ENCODE measurements around the gene OR14C36. TPM values are rescaled to one million over a fixed set of nuclear protein-coding genes. Genes with fewer than 3 reads are reported as not detected.

The OR14C36 gene
- total and polyA plus RNA-seq, 2 donors (not counting 3 experiments of a cell fraction or from before 2014, with no cell fraction given) = not detected

GRCh38 chr1:248393050-248393449 is 44.5 kb downstream of the OR14C36 start:
- no peak overlapping the region for H3K9ac ChIP-seq (replicated peaks; ENCODE audit: extremely low read depth, insufficient read depth, low read length)
- DNase-seq (ENCODE audit: low read depth, low spot score) (no peak), FAIRE-seq (no peak)
- no peaks in the 10 kb centered on the region for H3K36me3 ChIP-seq (ENCODE audit: control insufficient read depth in 2 of 2, extremely low read depth in 1 of 2, insufficient read depth in 2 of 2, low read length in 2 of 2)
- BruUV-seq (replicated peaks) = no TSS peak
- TF ChIP-seq FOS (IDR thresholded peaks at IDR 0.05; ENCODE audit: borderline replicate concordance, insufficient read depth, low read length) (no peak), MAX (IDR thresholded peaks at IDR 0.05; ENCODE audit: insufficient read depth, insufficient read length) (no peak), POLR2A (IDR thresholded peaks at IDR 0.05; ENCODE audit: low read depth, low read length) (no peak), JUN (IDR thresholded peaks at IDR 0.05; ENCODE audit: borderline replicate concordance, insufficient read depth, insufficient read length, low read depth) (no peak), GATA2 (IDR thresholded peaks at IDR 0.05; ENCODE audit: insufficient read depth, insufficient read length, low read depth, low read length) (no peak), EZH2 (IDR thresholded peaks at IDR 0.05; ENCODE audit: borderline replicate concordance, low read depth, low read length, severe bottlenecking) (no peak), POLR2AphosphoS5 (IDR thresholded peaks at IDR 0.05; ENCODE audit: insufficient read depth, low read depth, low read length) (no peak), CTCF (IDR thresholded peaks at IDR 0.05; ENCODE audit: extremely low read depth in 1 of 2, insufficient read depth in 1 of 2, low read depth in 1 of 2, low read length in 2 of 2) (no peak), MYC (IDR thresholded peaks at IDR 0.05; ENCODE audit: low read depth, low read length) (no peak)
- no peak overlapping the region for H3K4me2 ChIP-seq (ENCODE audit: insufficient read depth, low read length)
- dilution Hi-C loops (cut with MboI; ENCODE audit: extremely low pct_ligation_motif_present, low sequenced_read_pairs) (no loop called here), intact Hi-C loops (cut with micrococcal nuclease) (no loop called here)
- POLR2A ChIA-PET = no interaction called here
- H3K4me1 ChIP-seq (ENCODE audit: control insufficient read depth, extremely low read depth, insufficient read depth, low read length) = no peaks in the 10 kb centered on the region
- H3K79me2 ChIP-seq (ENCODE audit: control insufficient read depth, insufficient read depth, low read length) = no peaks in the 10 kb centered on the region
- H4K20me1 ChIP-seq (replicated peaks; ENCODE audit: control insufficient read depth, extremely low read depth, insufficient read depth, low read length) = no peaks in the 10 kb centered on the region
- H3K27ac ChIP-seq (ENCODE audit: insufficient read depth, low read depth, low read length) = no peak overlapping the region
- H3K27me3 ChIP-seq (ENCODE audit: control insufficient read depth in 2 of 2, insufficient read depth in 2 of 2, low read length in 2 of 2) = no peaks in the 10 kb centered on the region
- no peak overlapping the region for H2AFZ ChIP-seq (ENCODE audit: low read depth, low read length)
- no peaks in the 10 kb centered on the region for H3K9me1 ChIP-seq (replicated peaks; ENCODE audit: control insufficient read depth, extremely low read depth, insufficient read depth, low read length)
- CTCF ChIA-PET = no interaction called here
- H3K9me3 ChIP-seq (replicated peaks; ENCODE audit: control insufficient read depth, insufficient read depth, low read length) = no peaks in the 10 kb centered on the region
- no peak overlapping the region for H3K4me3 ChIP-seq (replicated peaks in 1 of 3; ENCODE audit: insufficient read depth in 1 of 3, low read depth in 1 of 3, low read length in 3 of 3)

Other genes with a start within 250 kb of the OR14C36 start
- not detected in 2 replicates for gene OR2M5, start 203.6 kb upstream of the OR14C36 start, total RNA-seq
- gene OR2M5, start 203.6 kb upstream of the OR14C36 start, polyA plus RNA-seq = not detected in 2 replicates
- gene OR2M2, start 174.0 kb upstream of the OR14C36 start, total RNA-seq = not detected in 2 replicates
- not detected in 2 replicates for gene OR2M2, start 174.0 kb upstream of the OR14C36 start, polyA plus RNA-seq
- not detected in 2 replicates for gene OR2M3, start 151.5 kb upstream of the OR14C36 start, total RNA-seq
- not detected in 2 replicates for gene OR2M3, start 151.5 kb upstream of the OR14C36 start, polyA plus RNA-seq
- not detected in 2 replicates for gene OR2M4, start 117.4 kb upstream of the OR14C36 start, total RNA-seq
- not detected in 2 replicates for gene OR2M4, start 117.4 kb upstream of the OR14C36 start, polyA plus RNA-seq
- not detected in 2 replicates for gene OR2T33, start 70.8 kb upstream of the OR14C36 start, total RNA-seq
- not detected in 2 replicates for gene OR2T33, start 70.8 kb upstream of the OR14C36 start, polyA plus RNA-seq
- gene OR2T12, start 45.4 kb upstream of the OR14C36 start, total RNA-seq = not detected in 2 replicates
- gene OR2T12, start 45.4 kb upstream of the OR14C36 start, polyA plus RNA-seq = not detected in 2 replicates
- gene OR2M7, start 24.2 kb upstream of the OR14C36 start, total RNA-seq = not detected in 2 replicates
- gene OR2M7, start 24.2 kb upstream of the OR14C36 start, polyA plus RNA-seq = not detected in 2 replicates
- gene OR2T4, start 12.9 kb downstream of the OR14C36 start, total RNA-seq = not detected in 2 replicates
- gene OR2T4, start 12.9 kb downstream of the OR14C36 start, polyA plus RNA-seq = not detected in 2 replicates
- not detected in 2 replicates for gene OR2T6, start 27.0 kb downstream of the OR14C36 start, total RNA-seq
- not detected in 2 replicates for gene OR2T6, start 27.0 kb downstream of the OR14C36 start, polyA plus RNA-seq
- not detected in 2 replicates for gene OR2T1, start 54.3 kb downstream of the OR14C36 start, total RNA-seq
- not detected in 2 replicates for gene OR2T1, start 54.3 kb downstream of the OR14C36 start, polyA plus RNA-seq
- not detected in 2 replicates for gene OR2T2, start 96.9 kb downstream of the OR14C36 start, total RNA-seq
- not detected in 2 replicates for gene OR2T2, start 96.9 kb downstream of the OR14C36 start, polyA plus RNA-seq
- not detected in 2 replicates for gene OR2T3, start 124.6 kb downstream of the OR14C36 start, total RNA-seq
- gene OR2T3, start 124.6 kb downstream of the OR14C36 start, polyA plus RNA-seq = not detected in 2 replicates
- gene OR2T5, start 139.8 kb downstream of the OR14C36 start, total RNA-seq = not detected in 2 replicates
- not detected in 2 replicates for gene OR2T5, start 139.8 kb downstream of the OR14C36 start, polyA plus RNA-seq
- gene OR2G6, start 159.3 kb downstream of the OR14C36 start, total RNA-seq = not detected in 2 replicates
- gene OR2G6, start 159.3 kb downstream of the OR14C36 start, polyA plus RNA-seq = not detected in 2 replicates
- not detected in 2 replicates for gene OR2T29, start 214.0 kb downstream of the OR14C36 start, total RNA-seq
- not detected in 2 replicates for gene OR2T29, start 214.0 kb downstream of the OR14C36 start, polyA plus RNA-seq
- not detected in 2 replicates for gene OR2T34, start 226.0 kb downstream of the OR14C36 start, total RNA-seq
- not detected in 2 replicates for gene OR2T34, start 226.0 kb downstream of the OR14C36 start, polyA plus RNA-seq
- gene OR2T10, start 248.9 kb downstream of the OR14C36 start, total RNA-seq = not detected in 2 replicates
- not detected in 2 replicates for gene OR2T10, start 248.9 kb downstream of the OR14C36 start, polyA plus RNA-seq

Measured in endothelial cell of umbilical vein (primary cell).